Large intestine (tissue), 3 donors: ENCODE measurements around the gene GJB3. TPM values are rescaled to one million over a fixed set of nuclear protein-coding genes. Genes with fewer than 3 reads are reported as not detected.
A peak's percentile ranks its signal among the peaks of the same experiment; 100 is the strongest.
"Not testable (repeated sequence)": the region's sequence is repeated elsewhere in the genome, so short reads cannot be mapped to it uniquely, and the experiment has no call there.

Experiments used
- DNase-seq, 2 donors: peaks; one replicate each; pipeline versions ENCODE4 v3.0.0 to v3.0.0-alpha.2; 2013
- H3K27ac ChIP-seq: one replicate; pipeline ENCODE4 v1.5.1; 2013; ENCODE audit warnings: low read length
- H3K27me3 ChIP-seq: 2 replicates; pipeline ENCODE4 v1.6.1; 2013; ENCODE audit warnings: low read length; ENCODE audit not compliant: control insufficient read depth, insufficient read depth
- H3K36me3 ChIP-seq: 2 replicates; pipeline ENCODE4 v1.6.1; 2013; ENCODE audit warnings: low read length; ENCODE audit not compliant: control insufficient read depth, insufficient read depth
- H3K4me1 ChIP-seq: one replicate; pipeline ENCODE4 v1.6.1; 2013; ENCODE audit warnings: low read length; ENCODE audit not compliant: control insufficient read depth, insufficient read depth
- H3K4me3 ChIP-seq: one replicate; pipeline ENCODE4 v1.5.1; 2013; ENCODE audit warnings: low read length
- H3K9me3 ChIP-seq: one replicate; pipeline ENCODE4 v1.6.1; 2013; ENCODE audit warnings: mild to moderate bottlenecking, low read depth, low read length, moderate library complexity; ENCODE audit not compliant: control insufficient read depth
- WGBS: methylation state at CpG from one replicate; pipeline ENCODE4 v1.1.5; 2013; ENCODE audit warnings: low lambda C conversion rate; ENCODE audit not compliant: insufficient coverage; 5-methylcytosine and 5-hydroxymethylcytosine counted together
- polyA plus RNA-seq: library from polyadenylated mRNA; unstranded; fragments of 120-200 nt; gene quantifications from one replicate; pipeline ENCODE4 v1.2.1, GENCODE V29; 2013

The GJB3 gene
- polyA plus RNA-seq, 1 donor = 0.21 TPM

GRCh38 chr1:34759503-34760357 is 21.3 kb upstream of the GJB3 start, which contains the start of gene GJB4:
Gene GJB4, plus strand, starts transcription at chr1:34759740. Its CDS starts 1,515 bp downstream, at chr1:34761255.
- Histone ChIP-seq H3K9me3 (peaks cover 5% of the 10 kb centered on the region), H3K4me3 (no peak within 1 kb of the TSS), H3K27me3 (no peaks in the 10 kb centered on the region), H3K4me1 (peaks cover 30% of the 10 kb centered on the region), H3K27ac (peak within 1 kb of the TSS; percentile 36), H3K36me3 (no peaks in the 10 kb centered on the region)
- peak in 1 of 2 donors; percentile 14 for DNase-seq
- no CpG with 5 or more reads among the region's 10 CpGs for WGBS

GRCh38 chr1:34761176-34761761 is 19.7 kb upstream of the GJB3 start:
- H3K4me3 ChIP-seq = no peak overlapping the region
- 100% methylated on average over 5 of the region's 33 CpGs for WGBS
- no peak overlapping the region for H3K27ac ChIP-seq
- H3K27me3 ChIP-seq = no peaks in the 10 kb centered on the region
- no peak for DNase-seq
- no peaks in the 10 kb centered on the region for H3K36me3 ChIP-seq
- peaks cover 5% of the 10 kb centered on the region for H3K9me3 ChIP-seq
- H3K4me1 ChIP-seq = peaks cover 30% of the 10 kb centered on the region

- H3K9me3 ChIP-seq = peaks cover 5% of the 10 kb centered on the region
- H3K4me1 ChIP-seq = peaks cover 30% of the 10 kb centered on the region
- no peaks in the 10 kb centered on the region for H3K36me3 ChIP-seq
- H3K4me3 ChIP-seq = no peak overlapping the region
- 86% methylated on average over 1 of the region's 13 CpGs for WGBS
- H3K27ac ChIP-seq = no peak overlapping the region
- no peak for DNase-seq
- H3K27me3 ChIP-seq = peaks cover 3% of the 10 kb centered on the region
These were observed 19.2 kb upstream of the GJB3 start for GRCh38 chr1:34761776-34762307.

- H3K36me3 ChIP-seq = no peaks in the 10 kb centered on the region
- 20% methylated on average over 1 of the region's 7 CpGs for WGBS
- H3K27me3 ChIP-seq = peaks cover 5% of the 10 kb centered on the region
- H3K27ac ChIP-seq = no peak overlapping the region
- H3K4me3 ChIP-seq = no peak overlapping the region
- H3K9me3 ChIP-seq = peaks cover 5% of the 10 kb centered on the region
- peaks cover 30% of the 10 kb centered on the region for H3K4me1 ChIP-seq
- DNase-seq = no peak
These were observed 18.4 kb upstream of the GJB3 start for GRCh38 chr1:34762474-34763141.

GRCh38 chr1:34763142-34763781 is 17.8 kb upstream of the GJB3 start:
- peaks cover 6% of the 10 kb centered on the region for H3K27me3 ChIP-seq
- 20% methylated on average over 2 of the region's 8 CpGs for WGBS
- peaks cover 27% of the 10 kb centered on the region for H3K4me1 ChIP-seq
- H3K4me3 ChIP-seq = no peak overlapping the region
- DNase-seq = peak; percentile 19 to 46
- H3K27ac ChIP-seq = no peak overlapping the region
- H3K36me3 ChIP-seq = no peaks in the 10 kb centered on the region
- peaks cover 5% of the 10 kb centered on the region for H3K9me3 ChIP-seq

GRCh38 chr1:34768856-34769255 is 12.2 kb upstream of the GJB3 start:
- no peaks in the 10 kb centered on the region for H3K9me3 ChIP-seq
- DNase-seq = no peak
- no peaks in the 10 kb centered on the region for H3K36me3 ChIP-seq
- no peak overlapping the region for H3K27ac ChIP-seq
- no peak overlapping the region for H3K4me3 ChIP-seq
- peaks cover 8% of the 10 kb centered on the region for H3K27me3 ChIP-seq
- 100% methylated on average over 1 of the region's 3 CpGs for WGBS
- H3K4me1 ChIP-seq = peaks cover 2% of the 10 kb centered on the region

- H3K9me3 ChIP-seq = no peaks in the 10 kb centered on the region
- no CpG with 5 or more reads among the region's 5 CpGs for WGBS
- no peak overlapping the region for H3K27ac ChIP-seq
- DNase-seq = no peak
- H3K4me3 ChIP-seq = no peak overlapping the region
- H3K4me1 ChIP-seq = no peaks in the 10 kb centered on the region
- H3K36me3 ChIP-seq = no peaks in the 10 kb centered on the region
- H3K27me3 ChIP-seq = peaks cover 8% of the 10 kb centered on the region
These were observed 10.0 kb upstream of the GJB3 start for GRCh38 chr1:34770891-34771504.

GRCh38 chr1:34771573-34772371 is 9.2 kb upstream of the GJB3 start:
- Histone ChIP-seq H3K27ac (no peak overlapping the region), H3K4me1 (no peaks in the 10 kb centered on the region), H3K36me3 (no peaks in the 10 kb centered on the region), H3K4me3 (no peak overlapping the region), H3K9me3 (no peaks in the 10 kb centered on the region), H3K27me3 (peaks cover 5% of the 10 kb centered on the region)
- DNase-seq = no peak
- WGBS = 85% methylated on average over 4 of the region's 16 CpGs

- not testable (repeated sequence) for H3K4me1 ChIP-seq, H3K27ac ChIP-seq, DNase-seq, H3K36me3 ChIP-seq, H3K4me3 ChIP-seq, H3K27me3 ChIP-seq, H3K9me3 ChIP-seq
- no CpG with 5 or more reads among the region's 4 CpGs for WGBS
These were observed 7.9 kb upstream of the GJB3 start for GRCh38 chr1:34773114-34773513.
